ENCODE measurements around the gene HOXA4. TPM values are rescaled to one million over a fixed set of nuclear protein-coding genes. Genes with fewer than 3 reads are reported as not detected.

HOXA4 gene
- total RNA-seq, 1 experiment from 2014 or later, result 2.0 TPM

DNA sequence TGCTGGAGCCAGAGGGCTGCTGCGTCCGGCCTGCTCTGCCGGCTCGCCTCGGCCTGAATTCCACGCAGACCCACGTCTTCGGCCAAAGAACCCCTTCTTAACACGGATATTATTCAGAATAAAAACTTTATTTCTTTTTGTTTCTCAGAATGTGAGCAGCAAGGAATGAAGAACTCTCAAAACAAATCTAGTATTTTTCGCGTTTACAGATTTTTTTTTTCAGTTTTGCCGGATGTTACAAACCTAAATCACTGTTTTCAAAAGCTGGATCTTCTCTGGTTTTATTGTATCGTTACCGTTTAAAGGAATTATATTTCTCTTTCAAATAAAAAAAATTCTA is 23.7 kb downstream of the HOXA4 start (continued):
- TF ChIP-seq, protein P1, sequence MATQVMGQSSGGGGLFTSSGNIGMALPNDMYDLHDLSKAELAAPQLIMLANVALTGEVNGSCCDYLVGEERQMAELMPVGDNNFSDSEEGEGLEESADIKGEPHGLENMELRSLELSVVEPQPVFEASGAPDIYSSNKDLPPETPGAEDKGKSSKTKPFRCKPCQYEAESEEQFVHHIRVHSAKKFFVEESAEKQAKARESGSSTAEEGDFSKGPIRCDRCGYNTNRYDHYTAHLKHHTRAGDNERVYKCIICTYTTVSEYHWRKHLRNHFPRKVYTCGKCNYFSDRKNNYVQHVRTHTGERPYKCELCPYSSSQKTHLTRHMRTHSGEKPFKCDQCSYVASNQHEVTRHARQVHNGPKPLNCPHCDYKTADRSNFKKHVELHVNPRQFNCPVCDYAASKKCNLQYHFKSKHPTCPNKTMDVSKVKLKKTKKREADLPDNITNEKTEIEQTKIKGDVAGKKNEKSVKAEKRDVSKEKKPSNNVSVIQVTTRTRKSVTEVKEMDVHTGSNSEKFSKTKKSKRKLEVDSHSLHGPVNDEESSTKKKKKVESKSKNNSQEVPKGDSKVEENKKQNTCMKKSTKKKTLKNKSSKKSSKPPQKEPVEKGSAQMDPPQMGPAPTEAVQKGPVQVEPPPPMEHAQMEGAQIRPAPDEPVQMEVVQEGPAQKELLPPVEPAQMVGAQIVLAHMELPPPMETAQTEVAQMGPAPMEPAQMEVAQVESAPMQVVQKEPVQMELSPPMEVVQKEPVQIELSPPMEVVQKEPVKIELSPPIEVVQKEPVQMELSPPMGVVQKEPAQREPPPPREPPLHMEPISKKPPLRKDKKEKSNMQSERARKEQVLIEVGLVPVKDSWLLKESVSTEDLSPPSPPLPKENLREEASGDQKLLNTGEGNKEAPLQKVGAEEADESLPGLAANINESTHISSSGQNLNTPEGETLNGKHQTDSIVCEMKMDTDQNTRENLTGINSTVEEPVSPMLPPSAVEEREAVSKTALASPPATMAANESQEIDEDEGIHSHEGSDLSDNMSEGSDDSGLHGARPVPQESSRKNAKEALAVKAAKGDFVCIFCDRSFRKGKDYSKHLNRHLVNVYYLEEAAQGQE (IDR thresholded peaks at IDR 0.05; ENCODE audit: low read depth), result no peak
- TF ChIP-seq EZH2phosphoT487 (IDR thresholded peaks at IDR 0.05; ENCODE audit: borderline replicate concordance), result no peak
- no peak for TF ChIP-seq ZNF274 (IDR thresholded peaks at IDR 0.05; ENCODE audit: low read depth, low read length)
- TF ChIP-seq POLR2A (IDR thresholded peaks at IDR 0.05; ENCODE audit: borderline replicate concordance, extremely low read depth, insufficient read depth, insufficient read length), result no peak
- TF ChIP-seq, protein P2, sequence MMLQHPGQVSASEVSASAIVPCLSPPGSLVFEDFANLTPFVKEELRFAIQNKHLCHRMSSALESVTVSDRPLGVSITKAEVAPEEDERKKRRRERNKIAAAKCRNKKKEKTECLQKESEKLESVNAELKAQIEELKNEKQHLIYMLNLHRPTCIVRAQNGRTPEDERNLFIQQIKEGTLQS (IDR thresholded peaks at IDR 0.05), result no peak
- no peak for TF ChIP-seq ELF1 (IDR thresholded peaks at IDR 0.05; ENCODE audit: borderline replicate concordance, low read depth)
- no peak for TF ChIP-seq SIN3A (IDR thresholded peaks at IDR 0.05; ENCODE audit: low read depth)
- no peak for TF ChIP-seq POLR2AphosphoS5 (IDR thresholded peaks at IDR 0.05; ENCODE audit: low read depth, low read length)
- TF ChIP-seq, protein P3, sequence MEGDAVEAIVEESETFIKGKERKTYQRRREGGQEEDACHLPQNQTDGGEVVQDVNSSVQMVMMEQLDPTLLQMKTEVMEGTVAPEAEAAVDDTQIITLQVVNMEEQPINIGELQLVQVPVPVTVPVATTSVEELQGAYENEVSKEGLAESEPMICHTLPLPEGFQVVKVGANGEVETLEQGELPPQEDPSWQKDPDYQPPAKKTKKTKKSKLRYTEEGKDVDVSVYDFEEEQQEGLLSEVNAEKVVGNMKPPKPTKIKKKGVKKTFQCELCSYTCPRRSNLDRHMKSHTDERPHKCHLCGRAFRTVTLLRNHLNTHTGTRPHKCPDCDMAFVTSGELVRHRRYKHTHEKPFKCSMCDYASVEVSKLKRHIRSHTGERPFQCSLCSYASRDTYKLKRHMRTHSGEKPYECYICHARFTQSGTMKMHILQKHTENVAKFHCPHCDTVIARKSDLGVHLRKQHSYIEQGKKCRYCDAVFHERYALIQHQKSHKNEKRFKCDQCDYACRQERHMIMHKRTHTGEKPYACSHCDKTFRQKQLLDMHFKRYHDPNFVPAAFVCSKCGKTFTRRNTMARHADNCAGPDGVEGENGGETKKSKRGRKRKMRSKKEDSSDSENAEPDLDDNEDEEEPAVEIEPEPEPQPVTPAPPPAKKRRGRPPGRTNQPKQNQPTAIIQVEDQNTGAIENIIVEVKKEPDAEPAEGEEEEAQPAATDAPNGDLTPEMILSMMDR (IDR thresholded peaks at IDR 0.05 in 2 of 3, conservative IDR thresholded peaks at IDR 0.05 in 1 of 3; ENCODE audit: borderline replicate concordance in 1 of 3, insufficient read depth in 1 of 3, low read depth in 2 of 3, low read length in 2 of 3), result no peak
